Activated CD8-positive, alpha-beta memory T cell treated with anti-CD3 and anti-CD28 coated beads, Interleukin-2, amount 10 ng/mL, durations not matched to agents 7 days and 5 days (primary cell): ENCODE data around the gene TMBIM6. TPM values are rescaled to one million over a fixed set of nuclear protein-coding genes. Genes with fewer than 3 reads are reported as not detected.

Experiments used
- ATAC-seq: fragments of 150-1000 bp; cut with Tn5 transposase; one replicate; pipeline ENCODE4 v1.10.0; 2021; ENCODE audit warnings: moderate library complexity
- CTCF ChIA-PET: fragments of 350-600 bp; sonication (Branson Sonifier 250); formaldehyde crosslinking; loops from one replicate; lab custom pipeline; 2021; ENCODE audit warnings: antibody characterized with exemption; lab: Charles Lee
- DNase-seq: peaks from one replicate; pipeline ENCODE4 v3.0.0-alpha.2; 2020
- H3K27ac Mint-ChIP-seq: one replicate; pipeline ENCODE4 v1.8.0; 2021; ENCODE audit warnings: mild to moderate bottlenecking, mixed read lengths
- H3K27me3 Mint-ChIP-seq: one replicate; pipeline ENCODE4 v1.8.0; 2021; ENCODE audit warnings: mixed read lengths
- H3K36me3 Mint-ChIP-seq: one replicate; pipeline ENCODE4 v1.8.0; 2021; ENCODE audit warnings: mild to moderate bottlenecking, mixed read lengths
- H3K4me1 Mint-ChIP-seq: one replicate; pipeline ENCODE4 v1.8.0; 2021; ENCODE audit warnings: mixed read lengths
- H3K4me3 Mint-ChIP-seq: one replicate; pipeline ENCODE4 v1.8.0; 2021; ENCODE audit warnings: mild to moderate bottlenecking, moderate library complexity, mixed read lengths
- H3K9me3 Mint-ChIP-seq: one replicate; pipeline ENCODE4 v1.8.0; 2022; ENCODE audit warnings: low read depth, mixed read lengths
- total RNA-seq, 2 experiments: library from RNA; stranded (reverse); gene quantifications; one replicate each; pipeline ENCODE4 v1.2.3, GENCODE V29; 2021

The TMBIM6 gene
- 100 to 1,000 TPM; 396 to 524 TPM for total RNA-seq

- DNase-seq (peak; percentile 100), ATAC-seq (peak; percentile 91)
- peaks cover 44% of the 10 kb centered on the region for H3K4me1 Mint-ChIP-seq
- H3K4me3 Mint-ChIP-seq = peak within 1 kb of the TSS; percentile 98
- H3K27me3 Mint-ChIP-seq = no peaks in the 10 kb centered on the region
- peaks cover 32% of the 10 kb centered on the region for H3K36me3 Mint-ChIP-seq
- CTCF ChIA-PET = interaction anchor here (0.5 to 3.2 kb wide), 67 partner anchors 9 to 394 kb away, joined by 3 to 81 read pairs (median 4); partner anchors contain the start of genes BCDIN3D, NCKAP5L, PRPF40B and RACGAP1
- H3K9me3 Mint-ChIP-seq = no peaks in the 10 kb centered on the region
- H3K27ac Mint-ChIP-seq = peak within 1 kb of the TSS; percentile 100
These were observed at the start of gene TMBIM6 for GRCh38 chr12:49740930-49741881. TSS of gene TMBIM6 (plus strand) at chr12:49741557. CDS start at chr12:49752494, 10,937 bp downstream.

GRCh38 chr12:49692851-49693250 is 48.5 kb upstream of the TMBIM6 start:
- Mint-ChIP-seq H3K27me3 (no peaks in the 10 kb centered on the region), H3K27ac (no peak overlapping the region), H3K36me3 (peaks cover 2% of the 10 kb centered on the region), H3K4me1 (peaks cover 13% of the 10 kb centered on the region), H3K9me3 (no peaks in the 10 kb centered on the region), H3K4me3 (no peak overlapping the region)
- CTCF ChIA-PET = interaction anchor here (1.2 to 3.0 kb wide), 2 partner anchors 10 to 18 kb away, joined by 4 to 17 read pairs; no protein-coding TSS in a partner anchor
- no peak for DNase-seq
- ATAC-seq = no peak

- Mint-ChIP-seq H3K27me3 (no peaks in the 10 kb centered on the region), H3K27ac (no peak overlapping the region), H3K4me3 (no peak overlapping the region), H3K4me1 (peaks cover 20% of the 10 kb centered on the region), H3K9me3 (no peaks in the 10 kb centered on the region), H3K36me3 (peaks cover 2% of the 10 kb centered on the region)
- CTCF ChIA-PET = no interaction called here
- DNase-seq (no peak), ATAC-seq (no peak)
These were observed 47.4 kb upstream of the TMBIM6 start for GRCh38 chr12:49693931-49694444.

GRCh38 chr12:49696723-49697122 is 44.6 kb upstream of the TMBIM6 start:
- no peak overlapping the region for H3K4me3 Mint-ChIP-seq
- CTCF ChIA-PET = interaction anchor here (2.3 to 5.7 kb wide), 3 partner anchors 10 to 52 kb away, joined by 7 to 24 read pairs (median 13); partner anchors contain the start of gene FMNL3

DNA sequence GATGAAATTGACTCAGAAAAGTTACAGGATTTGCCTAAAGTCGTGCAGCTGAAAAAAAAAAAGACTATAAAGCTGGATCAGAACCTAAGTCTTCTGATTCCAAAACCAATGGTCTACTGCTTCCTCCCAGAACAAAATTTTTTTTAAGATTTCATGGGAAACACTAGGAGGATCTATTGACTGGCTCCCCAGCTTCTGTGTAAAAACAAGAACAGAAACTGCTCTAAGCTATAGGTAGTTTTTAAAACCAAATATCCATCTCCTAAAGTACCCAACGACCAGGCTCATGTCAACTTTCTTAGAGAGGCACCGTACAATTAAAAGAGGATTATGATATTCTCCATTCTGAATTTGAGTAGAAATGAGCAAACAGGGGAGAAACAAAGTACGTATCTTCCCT is 43.5 kb upstream of the TMBIM6 start:
- Mint-ChIP-seq H3K27ac (no peak overlapping the region), H3K27me3 (no peaks in the 10 kb centered on the region), H3K36me3 (no peaks in the 10 kb centered on the region), H3K4me1 (peaks cover 30% of the 10 kb centered on the region), H3K4me3 (no peak overlapping the region), H3K9me3 (no peaks in the 10 kb centered on the region)
- ATAC-seq (no peak), DNase-seq (no peak)
- CTCF ChIA-PET = interaction anchor here (0.9 to 5.7 kb wide), 6 partner anchors 9 to 53 kb away, joined by 4 to 24 read pairs (median 8); partner anchors contain the start of genes FMNL3 and TMBIM6

More at GRCh38 chr12:49696723-49697122, 44.6 kb upstream of the TMBIM6 start:
- peaks cover 26% of the 10 kb centered on the region for H3K4me1 Mint-ChIP-seq
- no peaks in the 10 kb centered on the region for H3K27me3 Mint-ChIP-seq
- H3K27ac Mint-ChIP-seq = no peak overlapping the region
- H3K9me3 Mint-ChIP-seq = no peaks in the 10 kb centered on the region
- H3K36me3 Mint-ChIP-seq = peaks cover 2% of the 10 kb centered on the region
- no peak for ATAC-seq
- no peak for DNase-seq

GRCh38 chr12:49698619-49699545 is 42.5 kb upstream of the TMBIM6 start:
- Mint-ChIP-seq H3K4me1 (peaks cover 41% of the 10 kb centered on the region), H3K27ac (peak overlapping the region; percentile 92), H3K27me3 (no peaks in the 10 kb centered on the region), H3K9me3 (no peaks in the 10 kb centered on the region), H3K4me3 (peak overlapping the region; percentile 66), H3K36me3 (no peaks in the 10 kb centered on the region)
- CTCF ChIA-PET = interaction anchor here (1.1 to 5.7 kb wide), 11 partner anchors 12 to 79 kb away, joined by 3 to 24 read pairs (median 5); partner anchors contain the start of gene TMBIM6
- peak; percentile 79 for DNase-seq
- peak; percentile 81 for ATAC-seq

DNA sequence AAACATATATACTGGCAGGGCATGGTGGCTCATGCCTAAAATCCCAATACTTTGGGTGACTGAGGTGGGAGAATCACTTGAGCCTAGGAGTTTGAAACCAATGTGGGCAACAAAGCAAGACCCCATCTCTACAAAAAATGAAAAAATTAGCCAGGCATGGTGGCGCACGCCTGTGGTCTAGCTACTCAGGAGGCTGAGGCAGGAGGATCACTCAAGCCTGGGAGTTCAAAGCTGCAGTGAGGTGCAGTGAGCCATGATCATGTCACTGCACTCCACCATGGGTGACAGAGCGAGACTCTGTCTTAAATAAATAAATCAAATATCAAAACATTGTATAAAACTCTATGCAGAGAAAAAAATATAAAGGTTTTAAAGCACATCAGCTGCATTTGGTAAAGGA is 39.3 kb upstream of the TMBIM6 start:
- Mint-ChIP-seq H3K4me3 (no peak overlapping the region), H3K36me3 (no peaks in the 10 kb centered on the region), H3K9me3 (no peaks in the 10 kb centered on the region), H3K27me3 (no peaks in the 10 kb centered on the region), H3K4me1 (peaks cover 61% of the 10 kb centered on the region), H3K27ac (no peak overlapping the region)
- CTCF ChIA-PET = interaction anchor here (1.9 to 14.7 kb wide), 5 partner anchors 31 to 137 kb away, joined by 5 to 185 read pairs (median 8); no protein-coding TSS in a partner anchor
- ATAC-seq (no peak), DNase-seq (no peak)

DNA sequence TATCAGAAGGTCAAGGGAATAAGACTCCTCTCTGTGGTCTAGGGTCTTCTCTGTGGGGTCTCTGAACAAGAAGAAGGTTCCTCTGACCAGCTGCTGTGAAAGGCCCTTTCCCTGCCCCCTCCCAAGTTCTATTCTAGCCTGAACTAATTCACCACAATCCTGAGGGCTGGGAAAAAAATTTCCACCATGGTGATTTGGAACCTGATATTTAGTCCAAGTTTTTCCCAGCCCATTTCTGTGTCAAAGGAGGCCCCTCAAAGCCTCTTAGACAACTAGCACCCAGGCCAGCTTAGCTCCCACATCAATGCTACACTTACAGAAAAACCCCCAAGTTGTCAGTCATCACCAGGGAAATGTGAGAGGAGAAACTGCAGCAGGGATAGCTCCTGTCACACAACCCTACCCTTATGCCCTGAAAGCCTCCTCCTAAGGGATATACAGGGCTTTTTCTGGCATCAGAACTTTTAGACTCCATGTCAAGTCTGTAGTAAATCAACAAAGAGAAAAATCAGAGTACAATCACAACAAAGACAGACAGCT is 38.6 kb upstream of the TMBIM6 start:
- DNase-seq = no peak
- H3K27me3 Mint-ChIP-seq = no peaks in the 10 kb centered on the region
- ATAC-seq = no peak
- H3K4me1 Mint-ChIP-seq = peaks cover 63% of the 10 kb centered on the region
- no peak overlapping the region for H3K27ac Mint-ChIP-seq
- CTCF ChIA-PET = interaction anchor here (1.5 to 14.7 kb wide), 10 partner anchors 7 to 136 kb away, joined by 4 to 185 read pairs (median 8); no protein-coding TSS in a partner anchor
- no peaks in the 10 kb centered on the region for H3K9me3 Mint-ChIP-seq
- H3K4me3 Mint-ChIP-seq = no peak overlapping the region
- no peaks in the 10 kb centered on the region for H3K36me3 Mint-ChIP-seq

DNA sequence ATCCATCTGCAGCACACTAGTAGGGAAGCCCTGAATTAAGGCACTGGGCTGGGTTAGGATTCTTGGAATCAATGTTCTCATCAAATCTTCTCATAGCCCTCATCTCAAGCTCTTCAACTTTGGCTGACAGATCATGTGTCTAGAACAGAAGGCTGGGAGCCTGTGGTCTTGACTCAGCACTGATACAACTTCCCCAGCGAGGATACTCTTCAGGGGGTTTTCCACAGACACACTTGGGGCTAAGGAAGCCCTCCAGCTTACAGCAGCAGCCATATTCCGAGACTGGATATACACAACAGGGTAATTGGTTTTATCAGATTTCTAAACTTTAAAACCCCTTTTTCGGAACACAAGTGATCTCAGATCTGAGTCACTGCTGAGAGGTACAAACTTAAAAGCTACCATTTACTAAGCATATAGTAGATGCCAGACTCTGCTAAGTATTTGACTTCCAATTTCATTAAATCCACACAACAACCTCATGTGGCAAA is 37.7 kb upstream of the TMBIM6 start:
- Mint-ChIP-seq H3K27ac (peak overlapping the region; percentile 64), H3K27me3 (peaks cover 2% of the 10 kb centered on the region), H3K4me3 (no peak overlapping the region), H3K4me1 (peaks cover 58% of the 10 kb centered on the region), H3K36me3 (no peaks in the 10 kb centered on the region), H3K9me3 (no peaks in the 10 kb centered on the region)
- DNase-seq = peak; percentile 63
- no peak for ATAC-seq
- CTCF ChIA-PET = interaction anchor here (0.8 to 14.7 kb wide), 17 partner anchors 8 to 408 kb away, joined by 3 to 185 read pairs (median 5); partner anchors contain the start of gene TMBIM6

DNA sequence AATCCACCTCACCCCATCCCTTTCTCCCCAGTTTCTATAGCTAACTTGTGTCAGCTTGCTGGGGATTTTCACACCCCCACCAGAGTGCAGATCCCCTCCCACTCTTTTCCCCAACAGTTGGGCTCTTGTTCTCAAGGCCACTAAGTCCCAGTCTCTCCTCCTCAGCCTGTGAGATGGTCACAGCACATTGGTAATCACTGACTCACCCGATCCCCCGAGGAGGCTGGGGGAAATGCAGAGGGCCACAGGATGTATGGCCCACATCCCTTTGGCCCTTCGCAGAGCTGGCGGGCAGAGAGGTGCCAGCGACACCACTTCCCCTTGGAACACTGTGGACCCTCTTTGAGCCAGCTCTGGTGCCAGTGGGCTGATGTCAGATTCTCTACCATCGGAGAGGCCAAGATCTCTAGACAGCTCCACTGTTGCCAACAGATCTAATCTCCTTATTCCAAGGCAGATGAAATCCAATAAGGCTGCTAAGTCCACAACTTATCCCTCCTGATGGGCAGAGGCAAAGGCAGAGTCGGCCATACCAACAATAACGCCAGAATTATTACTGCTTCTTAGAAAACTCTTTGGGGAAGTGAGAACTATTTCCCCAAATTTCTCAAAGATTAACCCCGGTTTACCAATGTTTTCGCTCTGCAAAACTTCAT is 35.8 kb upstream of the TMBIM6 start:
- peak; percentile 59 for DNase-seq
- Mint-ChIP-seq H3K36me3 (no peaks in the 10 kb centered on the region), H3K4me3 (peak overlapping the region; percentile 89), H3K27ac (peak overlapping the region; percentile 26), H3K4me1 (peaks cover 46% of the 10 kb centered on the region), H3K27me3 (peaks cover 14% of the 10 kb centered on the region), H3K9me3 (no peaks in the 10 kb centered on the region)
- CTCF ChIA-PET = interaction anchor here (0.9 to 14.7 kb wide), 19 partner anchors 9 to 348 kb away, joined by 3 to 185 read pairs (median 9); partner anchors contain the start of gene TMBIM6
- no peak for ATAC-seq

- Mint-ChIP-seq H3K27me3 (peaks cover 21% of the 10 kb centered on the region), H3K4me3 (peak overlapping the region; percentile 89), H3K9me3 (no peaks in the 10 kb centered on the region), H3K27ac (peak overlapping the region; percentile 80), H3K4me1 (peaks cover 43% of the 10 kb centered on the region), H3K36me3 (no peaks in the 10 kb centered on the region)
- peak; percentile 52 for DNase-seq
- ATAC-seq = peak; percentile 40
- CTCF ChIA-PET = interaction anchor here (0.7 to 14.7 kb wide), 21 partner anchors 10 to 349 kb away, joined by 3 to 185 read pairs (median 7); partner anchors contain the start of genes PRPF40B, SPATS2 and TMBIM6
These were observed 34.8 kb upstream of the TMBIM6 start for GRCh38 chr12:49706351-49707127.
